GM19324 (cell line): ENCODE results near the gene TK2.
"Not testable (repeated sequence)": the region's sequence is repeated elsewhere in the genome, so short reads cannot be mapped to it uniquely, and the experiment has no call there.

Source experiments
- ATAC-seq: cut with Tn5 transposase; IDR thresholded peaks from one replicate; pipeline ENCODE4 v1.9.1; 2021; ENCODE audit warnings: mild to moderate bottlenecking, moderate library complexity; ENCODE audit not compliant: unreplicated experiment, low FRiP score

Gene TK2

DNA sequence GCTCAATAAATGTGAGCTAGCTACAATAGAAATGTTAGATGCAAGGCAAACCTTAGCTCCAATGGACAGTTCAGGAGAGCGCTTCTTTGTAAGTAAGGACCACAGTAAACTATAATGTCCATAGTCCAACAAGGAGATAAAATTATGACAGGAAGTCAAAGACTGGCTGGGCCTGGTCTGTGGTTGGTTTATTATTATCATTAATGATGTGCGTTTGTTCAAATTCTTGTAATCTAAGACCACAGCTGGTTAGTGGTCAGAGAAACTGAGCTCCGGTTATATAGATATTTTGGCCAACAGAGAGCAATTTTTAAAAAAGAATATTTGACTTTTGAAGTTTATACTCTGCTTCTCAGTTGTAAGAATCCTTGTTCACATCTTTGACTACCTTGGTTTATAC lies 24.6 kb upstream of the TK2 start:
- ATAC-seq, result no peak

DNA sequence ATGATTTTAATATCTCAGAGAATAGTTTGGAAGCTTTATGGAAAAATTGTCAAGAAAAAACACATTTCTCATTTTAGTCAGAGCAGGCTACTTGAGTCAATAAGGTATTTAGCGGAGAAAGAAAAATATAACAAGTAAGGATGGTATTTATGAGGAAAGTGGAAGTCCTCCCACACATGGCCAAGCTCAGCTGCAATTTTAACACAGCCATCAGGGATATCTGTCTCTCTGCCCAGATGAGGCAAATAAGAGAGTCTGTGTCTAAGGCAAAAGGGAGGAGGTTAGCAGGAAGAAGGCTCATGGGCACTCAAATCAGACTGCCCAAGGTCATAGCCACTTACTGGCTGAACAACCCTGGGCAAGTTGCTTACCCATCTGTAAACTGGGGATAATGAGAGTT lies 24.2 kb upstream of the TK2 start:
- ATAC-seq, result no peak

DNA sequence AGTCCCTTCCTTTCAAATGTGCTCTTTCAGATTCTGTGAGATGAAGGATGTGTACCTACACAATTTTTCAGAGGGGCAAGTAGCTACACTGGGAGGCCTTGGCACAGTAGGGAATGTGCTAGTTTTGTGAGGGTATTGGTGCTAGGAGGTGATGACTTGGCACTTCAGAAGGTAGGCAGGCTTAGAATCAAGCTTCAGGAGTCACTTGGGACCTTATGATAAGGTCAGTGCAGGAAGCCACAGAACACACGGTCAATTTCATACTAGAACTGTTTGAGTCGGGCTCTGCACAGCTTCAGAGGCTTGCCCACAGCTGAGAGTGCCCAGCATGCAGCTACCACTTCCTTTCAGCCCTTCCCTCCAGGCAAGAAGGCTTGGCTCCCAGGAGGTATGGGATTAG lies 22.4 kb upstream of the TK2 start:
- ATAC-seq, result no peak

DNA sequence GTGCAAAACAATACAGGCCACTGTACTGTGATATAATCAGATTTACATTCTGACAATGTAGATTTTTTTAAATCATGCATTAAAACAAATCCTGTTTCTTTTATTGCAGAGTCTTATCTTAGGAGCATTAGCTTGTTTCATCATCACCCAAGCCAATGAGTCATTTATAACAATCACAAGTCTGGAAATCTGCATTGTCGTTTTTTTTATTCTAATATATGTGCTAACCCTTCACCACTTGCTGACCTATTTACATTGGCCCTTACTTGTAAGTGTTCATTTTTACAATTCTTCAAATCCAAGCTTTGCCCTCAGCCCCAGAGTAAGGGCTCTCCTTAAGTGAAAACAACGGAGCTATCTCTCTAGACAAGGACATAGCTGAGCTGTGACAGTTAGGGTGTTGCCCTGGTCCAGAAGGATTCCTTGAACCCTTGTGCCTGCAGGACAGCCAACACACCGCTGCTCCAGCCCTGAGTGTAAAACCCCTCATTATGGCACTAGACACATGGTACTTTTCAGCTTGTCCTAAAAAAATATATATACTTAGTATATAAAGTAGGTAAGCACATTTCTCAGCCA lies 20.0 kb upstream of the TK2 start:
- ATAC-seq, result no peak

GRCh38 chr16:66569131-66569530 lies 19.2 kb upstream of the TK2 start:
- no peak for ATAC-seq

DNA sequence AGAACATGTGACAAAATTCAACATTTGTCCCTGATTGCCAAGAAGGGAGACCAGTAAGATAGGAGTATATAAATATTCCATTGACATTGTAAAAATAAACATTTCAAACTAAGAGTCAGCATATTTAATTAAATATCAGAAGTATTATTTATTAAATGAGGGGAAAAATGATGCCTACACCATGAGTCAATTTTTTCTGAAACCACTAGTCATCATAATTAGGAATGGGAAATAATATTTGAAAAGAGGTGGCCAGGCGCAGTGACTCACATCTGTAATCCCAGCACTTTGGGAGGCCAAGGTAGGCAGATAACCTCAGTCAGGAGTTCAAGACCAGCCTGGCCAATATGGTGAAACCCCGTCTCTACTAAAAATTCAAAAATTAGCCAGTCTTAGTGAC lies 18.4 kb upstream of the TK2 start:
- no peak for ATAC-seq

DNA sequence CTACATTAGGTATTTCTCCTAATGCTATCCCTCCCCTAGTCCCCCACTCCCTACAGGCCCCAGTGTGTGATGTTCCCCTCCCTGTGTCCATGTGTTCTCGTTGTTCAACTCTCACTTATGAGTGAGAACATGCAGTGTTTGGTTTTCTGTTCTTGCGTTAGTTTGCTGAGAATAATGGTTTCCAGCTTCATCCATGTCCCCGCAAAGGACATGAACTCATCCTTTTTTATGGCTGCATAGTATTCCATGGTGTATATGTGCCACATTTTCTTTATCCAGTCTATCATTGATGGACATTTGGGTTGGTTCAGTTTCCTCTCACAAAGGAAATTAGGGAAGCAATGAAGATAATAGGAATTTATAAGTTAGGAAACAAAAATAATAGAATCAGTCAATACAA lies 17.3 kb upstream of the TK2 start:
- ATAC-seq, result not testable (repeated sequence)

- no peak for ATAC-seq
Measured at GRCh38 chr16:66566051-66566901, 16.4 kb upstream of the TK2 start, which contains the start of gene CMTM1. CMTM1 (plus strand) TSS chr16:66566439; CDS start chr16:66566514, 75 bp downstream.

GRCh38 chr16:66563574-66564334 lies 13.8 kb upstream of the TK2 start:
- ATAC-seq, result no peak

- no peak for ATAC-seq
Measured at GRCh38 chr16:66562986-66563385, 13.1 kb upstream of the TK2 start.

GRCh38 chr16:66562409-66562808 lies 12.5 kb upstream of the TK2 start:
- no peak for ATAC-seq

DNA sequence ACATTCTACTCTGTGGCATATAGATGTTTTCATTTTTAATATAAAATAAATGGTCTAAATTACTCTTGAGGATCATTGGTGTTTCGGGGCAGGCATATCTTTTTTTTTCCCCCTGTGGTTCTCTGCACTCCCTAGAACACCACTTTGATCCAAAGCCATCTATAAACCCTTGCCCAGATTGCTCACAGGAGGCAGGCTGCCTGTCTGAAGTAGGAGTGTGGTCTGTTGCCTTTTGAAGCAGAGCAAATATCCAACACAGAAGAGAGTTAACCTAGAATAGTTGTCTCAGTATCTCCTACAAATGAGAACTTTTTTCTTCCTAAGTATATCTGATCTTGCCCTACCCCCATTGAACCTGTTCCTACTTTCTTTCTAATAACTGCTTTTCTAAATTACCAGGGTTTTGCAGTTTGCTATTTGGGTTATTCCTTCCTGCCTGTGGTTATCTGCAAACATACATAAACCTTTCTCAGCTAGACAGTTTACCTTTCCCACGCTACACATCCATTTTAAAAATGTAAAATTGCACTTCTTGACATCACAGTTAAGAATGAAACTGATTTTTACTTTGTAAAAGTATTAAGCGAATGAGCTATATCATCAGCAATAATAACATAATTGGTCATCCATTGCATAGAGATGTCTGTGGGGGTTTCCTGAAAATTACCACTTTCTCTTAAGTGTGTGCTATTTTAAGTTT lies 11.6 kb upstream of the TK2 start:
- no peak for ATAC-seq

GRCh38 chr16:66560107-66560506 lies 10.2 kb upstream of the TK2 start:
- ATAC-seq, result no peak

DNA sequence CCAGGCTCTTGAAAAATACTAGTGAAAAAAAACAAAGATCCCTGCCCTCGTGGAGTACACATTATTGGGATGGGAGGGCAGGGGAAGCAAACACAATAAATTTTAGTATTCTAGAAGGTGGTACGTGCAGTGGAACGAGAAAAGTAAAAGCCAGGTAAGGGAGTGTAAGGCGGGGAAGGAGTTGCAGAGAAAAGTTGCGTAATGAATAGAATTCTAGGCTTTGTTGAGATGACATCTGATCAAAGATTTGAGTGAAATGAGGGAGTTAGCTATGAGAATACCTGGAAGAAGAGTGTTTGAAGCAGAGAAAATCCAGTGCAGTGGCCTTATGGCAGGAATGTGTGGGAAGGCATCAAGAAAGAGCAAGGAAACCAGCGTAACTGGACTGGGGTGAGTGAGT lies 4.6 kb upstream of the TK2 start:
- no peak for ATAC-seq

DNA sequence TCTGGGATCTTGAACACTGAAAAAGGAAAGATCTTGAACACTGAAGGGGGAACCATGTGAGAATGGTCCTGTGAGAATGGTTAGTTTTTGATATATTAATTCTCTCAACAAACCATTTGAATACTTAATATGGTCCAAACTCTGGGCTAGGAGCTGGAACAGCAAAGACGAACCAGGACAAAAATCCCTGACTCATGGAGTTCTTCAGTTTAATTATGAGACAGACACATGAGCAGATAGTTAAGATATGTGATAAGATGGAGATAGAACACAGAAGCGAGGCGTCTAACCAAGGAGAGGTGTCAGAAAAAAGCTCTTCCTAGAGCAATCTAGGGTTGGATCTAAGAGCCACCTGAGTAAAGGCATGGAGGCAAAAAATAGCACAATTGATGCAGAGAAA lies 4.1 kb upstream of the TK2 start:
- no peak for ATAC-seq

DNA sequence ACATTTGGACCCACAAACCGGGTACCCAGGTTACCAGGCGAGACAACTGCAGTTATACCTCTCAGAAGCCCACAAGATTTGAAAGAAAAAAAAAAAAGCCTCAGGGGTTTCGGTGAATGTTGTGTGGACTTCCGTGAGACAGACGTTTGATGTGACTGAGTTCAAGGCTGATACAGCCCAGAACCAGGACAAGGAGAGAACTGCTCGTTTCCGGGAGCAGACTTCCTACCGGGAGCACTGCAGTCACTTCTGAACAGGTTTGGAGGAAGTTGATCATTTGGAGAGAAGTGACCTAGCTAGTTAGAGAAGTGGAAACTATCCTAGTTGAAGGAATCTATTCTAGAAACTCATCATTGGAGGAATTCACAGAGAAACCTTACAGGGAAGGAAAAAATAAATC lies 3.3 kb upstream of the TK2 start:
- ATAC-seq, result no peak

- peak; percentile 72 for ATAC-seq
Measured at GRCh38 chr16:66552286-66553177, 2.6 kb upstream of the TK2 start, which contains the start of gene CKLF. CKLF (plus strand) TSS chr16:66552576; CDS start chr16:66552716, 140 bp downstream.

DNA sequence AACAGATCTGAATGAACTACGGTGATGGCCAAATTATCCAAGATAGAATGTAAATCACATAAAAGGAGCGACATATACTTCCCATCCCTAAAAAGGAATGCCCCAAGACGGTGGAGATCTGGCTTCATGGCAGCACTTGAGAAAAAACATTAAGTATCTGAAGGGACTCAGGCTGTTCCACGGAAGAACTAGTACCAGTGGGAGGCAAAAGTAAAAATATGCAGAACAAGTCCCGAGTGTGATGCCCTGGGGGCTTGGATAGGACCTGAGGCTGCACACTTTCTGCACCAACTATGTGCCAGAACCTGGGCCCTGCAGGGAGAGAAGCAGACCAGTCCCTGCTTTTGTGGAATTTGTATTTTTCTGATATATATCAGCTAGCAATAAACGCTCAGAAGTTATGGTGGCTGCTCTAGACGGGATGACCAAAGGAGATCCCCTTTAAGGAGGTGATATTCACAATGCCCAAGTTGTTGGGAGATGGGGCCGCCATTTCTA lies 1.9 kb upstream of the TK2 start:
- no peak for ATAC-seq

GRCh38 chr16:66551348-66551759 lies 1.4 kb upstream of the TK2 start:
- ATAC-seq, result no peak

DNA sequence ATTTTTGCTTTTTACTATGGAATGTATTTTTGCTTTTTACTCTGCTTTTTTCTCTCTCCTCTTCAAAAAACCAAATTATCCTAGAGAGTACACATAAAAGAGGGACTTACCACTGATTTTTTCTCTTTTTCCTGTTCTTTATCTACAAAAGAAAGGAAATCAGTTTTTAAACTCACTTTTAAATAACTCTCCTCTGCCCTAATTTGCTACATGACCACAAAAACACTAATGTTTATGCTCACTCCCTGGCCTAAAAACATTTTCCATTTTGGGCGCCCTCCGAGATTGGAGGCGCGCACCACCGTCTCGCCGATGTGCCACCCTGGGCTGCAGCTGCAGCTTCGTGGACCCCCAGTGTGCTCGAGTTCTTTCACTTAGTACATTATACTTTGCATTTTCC lies 1.1 kb downstream of the TK2 start:
- no peak for ATAC-seq
